ENCODE data around the gene THBS1. TPM values are rescaled to one million over a fixed set of nuclear protein-coding genes. Genes with fewer than 3 reads are reported as not detected.

The THBS1 gene
- total and polyA plus RNA-seq, 2 donors from 2014 or later = 26.4 to 377 TPM

GRCh38 chr15:39591141-39591895 lies 10.4 kb downstream of the THBS1 start:
- H3K9me3 ChIP-seq (ENCODE audit: control insufficient read depth in 2 of 3, insufficient read depth in 1 of 3, low read length in 3 of 3) = no peaks in the 10 kb centered on the region
- TF ChIP-seq CTCF (IDR thresholded peaks at IDR 0.05; ENCODE audit: borderline replicate concordance, extremely low read depth, insufficient read depth) = no peak
- peaks cover 0 to 38% (median 34%) of the 10 kb centered on the region in 3 donors for H3K4me1 ChIP-seq (ENCODE audit: control insufficient read depth in 2 of 3, insufficient read depth in 2 of 3, low read depth in 1 of 3, low read length in 3 of 3)
- intact Hi-C loops (cut with DNase I) = no loop called here
- H3K36me3 ChIP-seq (ENCODE audit: control insufficient read depth in 2 of 3, insufficient read depth in 3 of 3, low read length in 3 of 3) = peaks cover 55 to 89% (median 59%) of the 10 kb centered on the region in 3 donors
- no peak overlapping the region for H3K27ac ChIP-seq (ENCODE audit: low read depth in 2 of 2, low read length in 2 of 2)
- DNase-seq (no peak), FAIRE-seq (no peak)
- H3K27me3 ChIP-seq (ENCODE audit: control insufficient read depth, insufficient read depth, low read length) = no peaks in the 10 kb centered on the region
- no peak overlapping the region for H3K4me3 ChIP-seq (ENCODE audit: low read length in 3 of 3)
- H3K9ac ChIP-seq (ENCODE audit: low read length in 3 of 3) = no peak overlapping the region

- intact Hi-C loops (cut with DNase I) = no loop called here
- peaks cover 3 to 32% (median 29%) of the 10 kb centered on the region in 3 donors for H3K4me1 ChIP-seq (ENCODE audit: control insufficient read depth in 2 of 3, insufficient read depth in 2 of 3, low read depth in 1 of 3, low read length in 3 of 3)
- no peak overlapping the region for H3K4me3 ChIP-seq (ENCODE audit: low read length in 3 of 3)
- peaks cover 56 to 83% (median 59%) of the 10 kb centered on the region in 3 donors for H3K36me3 ChIP-seq (ENCODE audit: control insufficient read depth in 2 of 3, insufficient read depth in 3 of 3, low read length in 3 of 3)
- H3K27ac ChIP-seq (ENCODE audit: low read depth in 2 of 2, low read length in 2 of 2) = no peak overlapping the region
- DNase-seq (no peak), FAIRE-seq (no peak)
- no peaks in the 10 kb centered on the region for H3K27me3 ChIP-seq (ENCODE audit: control insufficient read depth, insufficient read depth, low read length)
- no peaks in the 10 kb centered on the region for H3K9me3 ChIP-seq (ENCODE audit: control insufficient read depth in 2 of 3, insufficient read depth in 1 of 3, low read length in 3 of 3)
- no peak for TF ChIP-seq CTCF (IDR thresholded peaks at IDR 0.05; ENCODE audit: borderline replicate concordance, extremely low read depth, insufficient read depth)
- H3K9ac ChIP-seq (ENCODE audit: low read length in 3 of 3) = no peak overlapping the region
Observed at GRCh38 chr15:39591896-39592315, 11.0 kb downstream of the THBS1 start.

GRCh38 chr15:39592500-39592899 lies 11.6 kb downstream of the THBS1 start:
- Histone ChIP-seq H3K36me3 (ENCODE audit: control insufficient read depth in 2 of 3, insufficient read depth in 3 of 3, low read length in 3 of 3) (peaks cover 54 to 77% (median 56%) of the 10 kb centered on the region in 3 donors), H3K27ac (ENCODE audit: low read depth in 2 of 2, low read length in 2 of 2) (no peak overlapping the region), H3K9ac (ENCODE audit: low read length in 3 of 3) (no peak overlapping the region), H3K4me3 (ENCODE audit: low read length in 3 of 3) (no peak overlapping the region), H3K27me3 (ENCODE audit: control insufficient read depth, insufficient read depth, low read length) (no peaks in the 10 kb centered on the region), H3K4me1 (ENCODE audit: control insufficient read depth in 2 of 3, insufficient read depth in 2 of 3, low read depth in 1 of 3, low read length in 3 of 3) (peaks cover 3 to 26% (median 25%) of the 10 kb centered on the region in 3 donors), H3K9me3 (ENCODE audit: control insufficient read depth in 2 of 3, insufficient read depth in 1 of 3, low read length in 3 of 3) (no peaks in the 10 kb centered on the region)
- DNase-seq = no peak
- no peak for FAIRE-seq
- TF ChIP-seq CTCF (IDR thresholded peaks at IDR 0.05; ENCODE audit: borderline replicate concordance, extremely low read depth, insufficient read depth) = no peak
- intact Hi-C loops (cut with DNase I) = no loop called here

Data from kidney (tissue), 14 donors.